Keratinocyte (primary cell): ENCODE results near the gene DAPK1. TPM values are rescaled to one million over a fixed set of nuclear protein-coding genes. Genes with fewer than 3 reads are reported as not detected.

Experiments
- DNase-seq: peaks from one replicate; pipeline ENCODE4 v3.0.0-alpha.2; 2011; ENCODE audit warnings: low read depth, missing footprints, low spot score
- FAIRE-seq: peaks from 2 replicates; lab custom pipeline; 2011; peaks lifted over from hg19 to GRCh38; lab: Jason Lieb, UNC
- H2AFZ ChIP-seq: 2 replicates; pipeline ENCODE4 v1.6.0; 2012; ENCODE audit warnings: low read length, control low read depth, inconsistent platforms; ENCODE audit not compliant: control insufficient read depth
- H3K27ac ChIP-seq: 2 replicates; pipeline ENCODE4 v1.5.1; 2011; ENCODE audit warnings: low read length; ENCODE audit not compliant: control insufficient read depth, insufficient read depth
- H3K27me3 ChIP-seq: 3 replicates; pipeline ENCODE4 v1.6.0; 2011; ENCODE audit warnings: low read length; ENCODE audit not compliant: control insufficient read depth, insufficient read depth; ENCODE audit errors: extremely low read depth
- H3K36me3 ChIP-seq, 2 experiments: 2 replicates in 1 of 2; 3 replicates in 1 of 2; pipeline ENCODE4 v1.5.1; 2011; ENCODE audit warnings: low read length in 2 of 2, mild to moderate bottlenecking in 1 of 2; ENCODE audit not compliant: control insufficient read depth in 2 of 2, insufficient read depth in 2 of 2; ENCODE audit errors: extremely low read depth in 1 of 2
- H3K4me1 ChIP-seq: 3 replicates; pipeline ENCODE4 v1.5.1; 2011; ENCODE audit warnings: low read length; ENCODE audit not compliant: control insufficient read depth, insufficient read depth; ENCODE audit errors: extremely low read depth
- H3K4me2 ChIP-seq: 3 replicates; pipeline ENCODE4 v1.6.0; 2011; ENCODE audit warnings: low read depth, low read length; ENCODE audit not compliant: control insufficient read depth, insufficient read depth; ENCODE audit errors: extremely low read depth
- H3K4me3 ChIP-seq, 3 experiments: fragments of 200-600 bp in 1 of 3; sonication (generic) in 1 of 3; 2 replicates in 2 of 3; 3 replicates in 1 of 3; pipeline ENCODE4 v1.5.1; 2011 to 2016; ENCODE audit warnings: low read length in 3 of 3, mild to moderate bottlenecking in 3 of 3, control low read depth in 2 of 3, inconsistent platforms in 1 of 3, low read depth in 1 of 3, mixed read lengths in 1 of 3, mixed run types in 1 of 3, moderate library complexity in 1 of 3; ENCODE audit not compliant: control insufficient read depth in 2 of 3, insufficient read depth in 2 of 3; ENCODE audit errors: extremely low read depth in 1 of 3
- H3K79me2 ChIP-seq: 2 replicates; pipeline ENCODE4 v1.6.0; 2012; ENCODE audit warnings: low read length; ENCODE audit not compliant: control insufficient read depth, insufficient read depth
- H3K9ac ChIP-seq: 3 replicates; pipeline ENCODE4 v1.6.0; 2011; ENCODE audit warnings: low read length; ENCODE audit not compliant: control insufficient read depth, insufficient read depth; ENCODE audit errors: extremely low read depth
- H3K9me1 ChIP-seq: 3 replicates; pipeline ENCODE4 v1.6.0; 2011; ENCODE audit warnings: low read length; ENCODE audit not compliant: control insufficient read depth, insufficient read depth; ENCODE audit errors: extremely low read depth
- H3K9me3 ChIP-seq: 2 replicates; pipeline ENCODE4 v1.5.1; 2012; ENCODE audit warnings: low read depth, low read length; ENCODE audit not compliant: control insufficient read depth
- H4K20me1 ChIP-seq: 3 replicates; pipeline ENCODE4 v1.6.0; 2011; ENCODE audit warnings: low read length; ENCODE audit not compliant: control insufficient read depth, insufficient read depth; ENCODE audit errors: extremely low read depth
- EZH2 ChIP-seq: IDR thresholded peaks from one replicate; pipeline ENCODE4 v1.6.1; 2012; ENCODE audit warnings: inconsistent platforms, mild to moderate bottlenecking, low read length, moderate library complexity
- dilution Hi-C: fragments of 300-500 bp; cut with MboI; formaldehyde crosslinking; loops from one replicate; pipeline ENCODE4 v1.7.0; 2020; ENCODE audit warnings: low sequenced_read_pairs; ENCODE audit not compliant: extremely low pct_ligation_motif_present
- polyA plus RNA-seq, 5 experiments: library from polyadenylated mRNA; depleted of rRNA in 3 of 5; stranded (reverse) in 3 of 5; stranded (forward) in 1 of 5; unstranded in 1 of 5; fragments of >200 nt; gene quantifications; 1 replicate in 1 of 5; 2 replicates in 3 of 5; 3 replicates in 1 of 5; pipeline versions ENCODE4 v1.2.1 to v1.2.3, GENCODE V29; 2011 to 2012; ENCODE audit warnings: missing spikeins in 2 of 5, low read depth in 1 of 5, low replicate concordance in 1 of 5
- TF ChIP-seq, protein P1 (sequence below), 3 experiments: IDR thresholded peaks in 1 of 3; conservative IDR thresholded peaks in 1 of 3; optimal IDR thresholded peaks in 1 of 3; 2 replicates in 2 of 3; 3 replicates in 1 of 3; pipeline versions ENCODE3 to v1.5.1; 2011; ENCODE audit warnings: low read length in 3 of 3, mild to moderate bottlenecking in 3 of 3, moderate library complexity in 2 of 3, control low read depth in 1 of 3, inconsistent platforms in 1 of 3; ENCODE audit not compliant: insufficient read depth in 2 of 3; ENCODE audit errors: extremely low read depth in 1 of 3

The DAPK1 gene
- polyA plus RNA-seq, 1 donor (not counting 4 experiments of a cell fraction or from before 2014, with no cell fraction given) = 2.8 TPM

DNA sequence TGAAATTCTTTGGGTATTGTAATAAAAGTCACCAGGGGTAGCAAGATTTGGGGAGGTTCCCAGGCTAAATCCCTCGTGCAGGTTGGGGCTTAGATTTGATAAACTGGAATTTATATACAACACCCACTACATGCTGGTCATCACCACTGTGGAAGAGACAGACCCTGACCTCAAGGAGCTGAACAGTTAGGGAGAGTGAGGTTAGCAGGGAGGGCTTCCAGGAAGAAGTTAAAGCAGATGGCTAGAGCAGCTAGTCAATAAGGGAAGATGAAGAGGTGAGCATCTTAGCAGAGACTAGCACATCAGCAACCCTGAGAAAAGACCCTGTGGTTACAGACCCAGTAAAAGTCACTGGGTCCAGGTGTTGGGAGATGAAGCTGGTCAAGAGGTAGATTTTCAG is 234.7 kb downstream of the DAPK1 start:
- Histone ChIP-seq H3K9ac (no peak overlapping the region), H3K9me1 (no peaks in the 10 kb centered on the region), H4K20me1 (no peaks in the 10 kb centered on the region), H2AFZ (no peak overlapping the region), H3K36me3 (peaks cover 3 to 26% of the 10 kb centered on the region in 2 experiments), H3K27me3 (no peaks in the 10 kb centered on the region), H3K79me2 (no peaks in the 10 kb centered on the region), H3K4me1 (no peaks in the 10 kb centered on the region), H3K4me3 (no peak overlapping the region), H3K4me2 (no peak overlapping the region), H3K27ac (no peak overlapping the region), H3K9me3 (no peaks in the 10 kb centered on the region)
- no peak for FAIRE-seq
- TF ChIP-seq, protein P1, sequence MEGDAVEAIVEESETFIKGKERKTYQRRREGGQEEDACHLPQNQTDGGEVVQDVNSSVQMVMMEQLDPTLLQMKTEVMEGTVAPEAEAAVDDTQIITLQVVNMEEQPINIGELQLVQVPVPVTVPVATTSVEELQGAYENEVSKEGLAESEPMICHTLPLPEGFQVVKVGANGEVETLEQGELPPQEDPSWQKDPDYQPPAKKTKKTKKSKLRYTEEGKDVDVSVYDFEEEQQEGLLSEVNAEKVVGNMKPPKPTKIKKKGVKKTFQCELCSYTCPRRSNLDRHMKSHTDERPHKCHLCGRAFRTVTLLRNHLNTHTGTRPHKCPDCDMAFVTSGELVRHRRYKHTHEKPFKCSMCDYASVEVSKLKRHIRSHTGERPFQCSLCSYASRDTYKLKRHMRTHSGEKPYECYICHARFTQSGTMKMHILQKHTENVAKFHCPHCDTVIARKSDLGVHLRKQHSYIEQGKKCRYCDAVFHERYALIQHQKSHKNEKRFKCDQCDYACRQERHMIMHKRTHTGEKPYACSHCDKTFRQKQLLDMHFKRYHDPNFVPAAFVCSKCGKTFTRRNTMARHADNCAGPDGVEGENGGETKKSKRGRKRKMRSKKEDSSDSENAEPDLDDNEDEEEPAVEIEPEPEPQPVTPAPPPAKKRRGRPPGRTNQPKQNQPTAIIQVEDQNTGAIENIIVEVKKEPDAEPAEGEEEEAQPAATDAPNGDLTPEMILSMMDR (optimal IDR thresholded peaks at IDR 0.05 in 1 of 3, IDR thresholded peaks at IDR 0.05 in 1 of 3, conservative IDR thresholded peaks at IDR 0.05 in 1 of 3; ENCODE audit: extremely low read depth in 1 of 3, insufficient read depth in 2 of 3, low read length in 3 of 3) = no peak
- no peak for TF ChIP-seq EZH2
- dilution Hi-C loops = no loop called here
- DNase-seq = no peak

DNA sequence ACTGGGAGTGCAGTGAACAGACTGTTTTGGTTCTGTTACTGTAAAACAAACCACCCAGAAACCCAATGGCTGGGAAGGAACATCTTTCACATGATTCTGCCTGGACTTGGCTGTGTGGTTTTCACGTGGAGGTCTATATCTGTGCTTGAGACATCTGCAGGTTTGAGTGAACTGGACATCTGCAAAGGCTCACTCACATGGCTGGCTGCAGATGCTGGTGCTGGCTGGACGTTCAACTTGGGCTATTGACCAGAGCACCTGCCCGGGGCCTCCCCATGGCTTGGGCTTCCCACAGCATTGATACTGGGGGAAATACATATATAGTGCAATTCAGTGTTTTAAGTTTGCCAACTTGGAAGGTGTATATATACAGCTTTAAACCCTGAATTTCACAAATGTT is 235.1 kb downstream of the DAPK1 start:
- Histone ChIP-seq H4K20me1 (no peaks in the 10 kb centered on the region), H3K9ac (no peak overlapping the region), H3K9me1 (no peaks in the 10 kb centered on the region), H3K4me3 (no peak overlapping the region), H3K4me2 (no peak overlapping the region), H3K79me2 (no peaks in the 10 kb centered on the region), H3K27ac (no peak overlapping the region), H2AFZ (no peak overlapping the region), H3K27me3 (no peaks in the 10 kb centered on the region), H3K36me3 (peaks cover 3 to 23% of the 10 kb centered on the region in 2 experiments), H3K4me1 (no peaks in the 10 kb centered on the region), H3K9me3 (no peaks in the 10 kb centered on the region)
- FAIRE-seq (no peak), DNase-seq (no peak)
- TF ChIP-seq EZH2 = no peak
- TF ChIP-seq, protein P1 (optimal IDR thresholded peaks at IDR 0.05 in 1 of 3, IDR thresholded peaks at IDR 0.05 in 1 of 3, conservative IDR thresholded peaks at IDR 0.05 in 1 of 3; ENCODE audit: extremely low read depth in 1 of 3, insufficient read depth in 2 of 3, low read length in 3 of 3) = no peak
- dilution Hi-C loops = no loop called here
